Activated CD8-positive, alpha-beta memory T cell treated with anti-CD3 and anti-CD28 coated beads for 48 hours (primary cell): Measurements from ENCODE around the gene NAA80.
"Not testable (repeated sequence)": the region's sequence is repeated elsewhere in the genome, so short reads cannot be mapped to it uniquely, and the experiment has no call there.

Experiments used
- DNase-seq, 3 experiments: peaks; one replicate each; pipeline ENCODE4 v3.0.0-alpha.2; 2020; ENCODE audit warnings: low read depth in 2 of 3, low spot score in 2 of 3

Gene NAA80

GRCh38 chr3:50271314-50271936 lies 27.8 kb downstream of the NAA80 start:
- no peak for DNase-seq

- no peak for DNase-seq
These were observed 28.6 kb downstream of the NAA80 start for GRCh38 chr3:50270422-50271224.

DNA sequence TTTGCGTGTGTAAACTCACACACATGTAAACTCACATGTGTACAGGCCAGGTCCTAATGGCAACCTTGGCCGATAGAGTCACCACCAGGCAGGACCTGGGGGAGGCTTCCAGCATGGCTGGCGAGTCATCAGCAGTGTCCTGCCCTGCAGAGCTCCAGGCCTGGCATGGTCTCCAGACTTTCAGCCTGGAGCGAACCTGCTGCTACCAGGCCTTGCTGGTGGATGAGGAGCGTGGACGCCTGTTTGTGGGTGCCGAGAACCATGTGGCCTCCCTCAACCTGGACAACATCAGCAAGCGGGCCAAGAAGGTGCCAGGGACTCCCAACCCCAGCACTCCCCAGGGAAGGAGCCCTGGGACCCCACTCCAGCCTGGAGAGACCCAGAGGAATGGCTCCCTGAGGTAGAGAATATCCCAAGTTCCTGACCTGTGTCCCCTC lies 29.2 kb downstream of the NAA80 start:
- no peak for DNase-seq

- DNase-seq: no peak
These were observed 29.7 kb downstream of the NAA80 start for GRCh38 chr3:50269460-50269859.

- DNase-seq: no peak
These were observed 30.3 kb downstream of the NAA80 start, which contains the start of gene SEMA3B for GRCh38 chr3:50268703-50269451. TSS of gene SEMA3B (plus strand) at chr3:50269147. CDS start at chr3:50269241, 94 bp downstream.

GRCh38 chr3:50268276-50268675 lies 30.9 kb downstream of the NAA80 start:
- no peak for DNase-seq

DNA sequence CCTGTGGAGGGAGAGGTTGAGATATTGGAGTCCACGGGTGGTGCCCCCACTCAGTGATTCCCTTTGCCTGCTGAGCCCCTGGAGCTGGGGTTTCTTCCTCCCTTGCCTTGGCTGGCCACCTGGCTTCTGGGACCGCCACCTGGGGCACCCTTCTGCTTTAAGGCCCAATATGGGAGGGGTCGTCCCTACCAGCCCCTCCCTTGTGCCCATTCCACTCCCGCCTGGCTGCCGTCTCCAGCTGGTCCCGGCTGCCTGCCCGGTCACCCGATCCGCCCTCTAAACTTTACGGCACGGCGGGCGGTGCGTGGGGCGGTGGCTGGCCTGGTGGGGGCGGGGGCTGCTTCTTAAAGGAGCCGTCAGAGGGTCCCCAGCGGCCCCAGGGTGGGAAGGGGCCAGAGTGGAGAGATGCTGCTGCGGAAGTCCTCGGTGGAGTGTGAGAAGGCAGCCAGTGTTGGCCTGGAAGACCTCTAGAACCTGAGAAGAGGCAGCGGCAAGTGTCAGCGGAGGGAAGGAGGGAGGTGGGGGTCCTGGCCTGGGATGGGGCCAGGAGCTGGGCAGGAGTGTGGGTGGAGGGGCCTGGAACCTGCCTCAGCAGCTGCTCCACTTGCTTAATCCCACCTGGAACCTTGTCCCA lies 31.8 kb downstream of the NAA80 start:
- DNase-seq: no peak

- no peak for DNase-seq
These were observed 32.4 kb downstream of the NAA80 start for GRCh38 chr3:50266836-50267235.

- DNase-seq: no peak
These were observed 33.2 kb downstream of the NAA80 start for GRCh38 chr3:50266017-50266416.

DNA sequence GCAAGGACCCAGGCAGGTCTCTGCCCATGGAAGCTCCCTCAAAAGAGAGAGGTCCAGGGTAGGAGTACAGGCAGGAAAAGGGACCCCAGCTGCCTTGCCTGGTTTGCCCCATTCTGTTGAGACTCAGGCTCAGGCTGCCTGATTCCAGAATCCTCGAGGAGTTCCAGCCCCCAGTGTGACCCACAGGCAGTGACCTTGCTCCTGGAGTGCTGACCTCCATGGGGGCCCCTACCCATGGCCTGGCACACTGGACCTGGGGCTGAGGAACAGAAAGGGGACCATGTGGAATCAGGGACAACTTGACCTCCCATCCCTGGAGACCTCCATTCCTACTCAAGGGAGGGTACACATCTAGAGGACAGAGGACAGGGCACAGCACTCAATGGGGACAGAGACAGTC lies 33.6 kb downstream of the NAA80 start:
- no peak for DNase-seq

DNA sequence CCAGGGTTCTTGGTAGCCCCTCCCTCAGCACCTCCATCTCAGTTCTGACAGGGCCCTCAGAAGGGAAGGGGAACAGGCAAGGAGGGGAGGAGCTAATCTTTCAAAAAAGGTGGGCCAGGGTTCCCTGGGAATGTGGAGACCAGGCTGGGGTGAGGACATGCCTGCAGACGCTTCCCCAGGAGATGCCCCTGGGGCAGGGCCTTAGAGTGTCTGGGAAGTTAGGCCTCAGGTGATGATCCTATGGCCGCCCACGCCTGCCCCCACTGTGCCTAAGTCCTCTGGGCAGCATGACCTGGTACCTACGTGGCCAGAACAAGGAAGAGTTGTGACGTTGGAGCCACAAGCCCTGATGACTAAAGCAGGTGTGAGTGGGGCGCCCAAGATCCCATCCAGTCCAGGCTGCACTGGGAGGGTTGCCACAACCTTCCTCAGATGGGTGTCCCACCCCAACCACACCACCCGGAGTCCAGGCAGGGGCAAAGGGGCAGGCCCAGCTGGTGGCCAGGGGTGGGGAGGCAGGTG lies 34.2 kb downstream of the NAA80 start:
- no peak for DNase-seq

DNA sequence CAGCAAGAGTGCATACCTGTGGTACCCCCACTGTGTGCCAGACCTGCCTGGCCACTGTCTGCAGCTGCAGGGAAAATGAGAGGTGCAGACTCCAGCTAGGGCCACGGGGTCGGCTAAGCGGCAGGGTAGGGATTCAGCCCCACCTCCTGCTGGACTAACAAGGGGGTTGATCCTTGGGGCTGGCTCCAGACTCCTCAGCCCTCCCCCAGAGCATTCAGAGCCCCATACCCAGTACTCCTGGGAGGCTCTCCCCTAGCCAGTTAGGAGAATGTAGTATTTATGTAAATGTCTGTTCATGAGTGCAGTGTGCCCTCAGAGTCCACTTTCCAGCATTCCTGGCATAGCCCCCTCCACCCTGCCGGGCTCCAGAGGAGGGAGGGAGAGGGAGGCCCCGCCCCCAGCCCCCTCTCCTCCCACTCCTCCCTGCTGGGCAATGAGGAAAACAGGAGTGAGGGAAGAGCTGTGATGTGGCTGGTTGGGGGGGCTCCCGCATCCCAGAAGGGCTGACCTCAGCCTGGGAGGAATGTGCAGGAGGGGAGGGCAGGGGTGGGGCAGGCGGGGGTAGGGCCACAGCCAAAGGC lies 34.7 kb downstream of the NAA80 start:
- no peak for DNase-seq

- DNase-seq: no peak
These were observed 35.5 kb downstream of the NAA80 start for GRCh38 chr3:50263478-50264382.

DNA sequence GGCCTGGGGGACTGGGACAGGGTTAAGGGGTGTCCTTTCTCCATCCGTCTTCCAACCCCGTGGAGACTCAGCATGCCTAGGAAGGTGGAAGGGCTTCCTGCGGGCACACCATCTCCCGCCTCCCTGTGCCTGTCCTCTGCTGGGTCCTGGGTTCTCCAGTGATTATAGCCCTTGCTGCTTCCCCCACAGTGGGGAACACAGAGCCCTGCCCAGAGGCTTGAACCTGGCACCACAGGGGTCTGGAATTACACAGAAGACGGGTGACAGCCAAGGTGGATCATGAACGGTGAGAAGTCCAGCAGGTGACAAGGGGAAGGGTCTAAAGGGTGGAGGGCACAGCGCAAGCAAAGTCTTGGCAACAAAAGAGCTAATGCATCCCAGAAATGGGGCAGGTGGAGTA lies 36.4 kb downstream of the NAA80 start:
- DNase-seq: no peak

DNA sequence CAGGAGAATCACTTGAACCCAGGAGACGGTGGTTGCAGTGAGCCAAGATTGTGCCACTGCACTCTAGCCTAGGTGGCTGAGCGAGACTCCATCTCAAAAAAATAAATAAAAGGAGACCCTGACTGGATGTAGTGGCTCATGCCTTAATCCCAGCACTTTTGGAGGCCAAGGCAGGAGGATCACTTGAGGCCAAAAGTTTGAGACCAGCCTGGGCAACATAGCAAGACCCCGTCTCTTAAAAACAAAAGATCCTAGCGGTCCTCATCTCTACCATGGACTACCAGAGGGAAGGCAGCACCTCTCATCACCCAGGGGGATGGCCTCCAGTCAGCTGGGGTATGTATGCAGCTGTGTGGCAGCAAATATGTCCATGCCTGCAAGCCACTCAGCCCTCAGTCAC lies 37.0 kb downstream of the NAA80 start:
- not testable (repeated sequence) for DNase-seq

- no peak for DNase-seq
These were observed 37.7 kb downstream of the NAA80 start for GRCh38 chr3:50261505-50261904.

DNA sequence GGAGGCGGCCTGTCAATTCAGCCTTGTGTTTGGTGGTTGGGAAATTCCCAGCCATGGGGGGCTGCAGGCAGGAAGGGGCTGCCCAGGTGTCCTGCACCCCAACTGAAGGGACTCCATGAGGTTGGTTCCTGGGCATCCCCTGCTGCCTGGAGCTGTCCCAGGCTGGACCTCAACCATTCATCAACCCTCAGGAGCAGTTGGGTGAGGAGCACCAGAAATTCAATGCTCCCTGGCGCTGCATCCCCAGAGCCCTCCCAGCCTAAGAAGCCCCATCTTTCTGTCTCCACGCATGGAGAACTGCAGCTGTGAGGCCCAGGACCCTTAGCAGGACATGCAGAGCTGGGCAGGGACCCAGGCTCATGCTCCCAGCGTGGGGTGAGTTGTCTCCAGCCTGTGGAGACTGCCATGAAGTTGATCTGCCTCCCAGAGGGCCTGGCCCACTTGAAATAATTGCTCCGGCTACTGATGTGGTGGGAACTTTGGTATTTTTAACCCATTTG lies 38.2 kb downstream of the NAA80 start:
- no peak for DNase-seq

- DNase-seq: peak; percentile 77 to 84 (median 80)
These were observed 38.9 kb downstream of the NAA80 start for GRCh38 chr3:50260027-50260941.
